ENCODE measurements around the gene EIF4E3. TPM values are rescaled to one million over a fixed set of nuclear protein-coding genes. Genes with fewer than 3 reads are reported as not detected.

EIF4E3 gene
- total RNA-seq, 1 donor, result 0.43 TPM

DNA sequence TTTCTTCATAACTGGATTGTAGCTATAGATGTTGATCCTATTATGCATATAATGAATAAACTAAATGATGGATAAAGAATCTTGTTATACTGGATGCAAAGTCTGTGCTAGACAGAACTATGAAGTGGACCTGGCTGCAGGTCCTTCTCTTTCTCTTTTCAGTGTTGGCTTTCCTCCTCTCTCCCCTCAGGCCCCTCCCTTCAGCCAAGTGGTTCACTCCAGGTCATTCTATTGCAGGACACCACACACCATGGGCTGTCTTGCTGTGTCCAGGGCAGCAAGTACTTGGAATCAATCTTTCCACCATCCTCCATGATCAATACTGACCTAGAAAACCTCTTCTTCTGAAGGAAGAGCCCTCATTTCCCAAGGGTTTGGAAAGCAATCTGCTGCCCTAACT, 20.3 kb downstream of the EIF4E3 start:
- TF ChIP-seq, protein P1, sequence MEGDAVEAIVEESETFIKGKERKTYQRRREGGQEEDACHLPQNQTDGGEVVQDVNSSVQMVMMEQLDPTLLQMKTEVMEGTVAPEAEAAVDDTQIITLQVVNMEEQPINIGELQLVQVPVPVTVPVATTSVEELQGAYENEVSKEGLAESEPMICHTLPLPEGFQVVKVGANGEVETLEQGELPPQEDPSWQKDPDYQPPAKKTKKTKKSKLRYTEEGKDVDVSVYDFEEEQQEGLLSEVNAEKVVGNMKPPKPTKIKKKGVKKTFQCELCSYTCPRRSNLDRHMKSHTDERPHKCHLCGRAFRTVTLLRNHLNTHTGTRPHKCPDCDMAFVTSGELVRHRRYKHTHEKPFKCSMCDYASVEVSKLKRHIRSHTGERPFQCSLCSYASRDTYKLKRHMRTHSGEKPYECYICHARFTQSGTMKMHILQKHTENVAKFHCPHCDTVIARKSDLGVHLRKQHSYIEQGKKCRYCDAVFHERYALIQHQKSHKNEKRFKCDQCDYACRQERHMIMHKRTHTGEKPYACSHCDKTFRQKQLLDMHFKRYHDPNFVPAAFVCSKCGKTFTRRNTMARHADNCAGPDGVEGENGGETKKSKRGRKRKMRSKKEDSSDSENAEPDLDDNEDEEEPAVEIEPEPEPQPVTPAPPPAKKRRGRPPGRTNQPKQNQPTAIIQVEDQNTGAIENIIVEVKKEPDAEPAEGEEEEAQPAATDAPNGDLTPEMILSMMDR (IDR thresholded peaks at IDR 0.05; ENCODE audit: insufficient read depth, low read depth, low read length), result no peak
- H3K4me3 ChIP-seq (ENCODE audit: low read depth, low read length), result no peak overlapping the region
- DNase-seq (ENCODE audit: low read depth), result no peak

DNA sequence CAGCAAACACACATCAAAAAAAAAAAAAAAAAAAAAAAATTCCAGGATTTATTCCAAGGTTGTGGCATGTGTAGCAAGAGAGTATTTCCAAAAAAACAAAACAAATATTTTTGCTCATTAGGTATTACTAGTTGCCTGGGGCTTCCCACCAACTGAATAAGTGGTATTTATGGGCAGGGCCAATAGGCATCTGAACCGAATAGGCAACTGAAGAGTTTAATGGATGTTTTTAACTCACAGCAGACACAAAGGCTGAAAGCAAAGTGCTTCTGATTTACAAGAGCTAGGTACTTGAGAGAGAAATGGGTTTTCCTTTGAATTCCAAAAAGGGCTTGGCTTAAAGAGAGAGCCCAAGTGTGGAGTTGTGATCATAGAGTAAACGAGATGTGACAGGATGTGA, 21.4 kb downstream of the EIF4E3 start:
- TF ChIP-seq, protein P1 (IDR thresholded peaks at IDR 0.05; ENCODE audit: insufficient read depth, low read depth, low read length), result no peak
- no peak for DNase-seq (ENCODE audit: low read depth)
- no peak overlapping the region for H3K4me3 ChIP-seq (ENCODE audit: low read depth, low read length)

DNA sequence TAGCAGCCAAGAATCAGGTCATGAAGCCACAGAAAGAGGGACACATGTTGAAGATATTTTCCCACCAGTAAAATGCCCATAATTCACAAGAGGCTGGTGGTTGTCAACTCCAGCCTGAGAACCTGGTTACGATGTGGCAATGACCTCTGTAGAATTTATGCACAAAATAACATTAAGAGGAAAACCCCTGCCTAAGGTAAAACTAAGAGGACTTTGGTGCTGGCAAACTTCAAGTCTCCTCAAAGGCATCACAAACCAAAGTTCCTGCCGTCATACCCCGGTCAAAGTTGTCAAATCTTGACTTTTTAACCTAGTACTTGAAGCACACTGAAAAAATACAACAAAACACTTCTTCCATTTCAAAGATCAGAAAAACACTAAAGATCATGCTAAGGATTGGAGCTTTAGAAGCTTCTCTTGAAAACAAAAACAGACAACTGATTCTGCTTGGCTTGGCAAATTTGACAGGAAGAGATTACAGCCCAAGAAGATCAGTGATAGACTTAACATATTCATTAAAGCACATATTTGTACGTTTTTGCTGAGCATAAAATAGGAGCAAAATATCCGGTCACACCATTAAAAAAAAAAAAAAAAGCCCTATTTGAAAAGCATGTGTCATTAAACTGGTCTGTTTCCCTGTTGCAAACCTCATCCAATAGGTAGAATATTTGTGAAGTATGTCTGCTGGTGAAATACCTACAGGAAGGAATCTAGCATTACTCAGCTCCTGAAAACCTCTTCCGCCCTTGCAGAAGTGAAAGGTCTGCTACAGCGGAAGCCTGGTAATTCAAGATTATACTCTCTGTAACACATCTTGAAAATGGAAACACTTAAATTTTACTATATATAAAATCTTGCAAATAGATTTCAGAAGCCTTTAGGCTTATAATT, 22.8 kb downstream of the EIF4E3 start:
- TF ChIP-seq, protein P1 (IDR thresholded peaks at IDR 0.05; ENCODE audit: insufficient read depth, low read depth, low read length), result no peak
- no peak overlapping the region for H3K4me3 ChIP-seq (ENCODE audit: low read depth, low read length)
- DNase-seq (ENCODE audit: low read depth), result no peak

DNA sequence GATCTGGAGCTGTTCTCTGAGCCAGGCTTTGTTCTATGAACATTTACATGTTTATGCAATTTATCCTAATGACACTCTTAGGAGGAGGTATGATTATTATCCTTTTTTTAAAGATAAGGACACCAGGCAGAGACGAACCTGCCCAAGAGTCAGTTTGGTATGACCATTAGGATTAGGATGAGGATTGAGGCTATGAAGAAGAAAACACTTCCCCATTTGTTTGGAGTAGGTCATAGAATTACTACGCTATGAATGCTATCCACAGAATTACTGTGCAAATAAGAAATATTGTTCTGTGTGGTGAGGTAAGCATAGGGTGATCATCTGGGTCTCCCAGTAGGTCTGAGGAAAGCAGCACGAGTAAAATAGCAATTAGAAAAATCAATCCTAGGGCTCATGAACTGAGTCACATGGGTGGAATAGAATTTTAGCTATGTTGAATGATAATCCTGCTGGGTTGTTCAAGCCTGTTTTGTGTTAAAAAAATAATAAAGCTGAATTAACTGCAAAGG, 23.9 kb downstream of the EIF4E3 start:
- H3K4me3 ChIP-seq (ENCODE audit: low read depth, low read length), result no peak overlapping the region
- TF ChIP-seq, protein P1 (IDR thresholded peaks at IDR 0.05; ENCODE audit: insufficient read depth, low read depth, low read length), result no peak
- DNase-seq (ENCODE audit: low read depth), result no peak

DNA sequence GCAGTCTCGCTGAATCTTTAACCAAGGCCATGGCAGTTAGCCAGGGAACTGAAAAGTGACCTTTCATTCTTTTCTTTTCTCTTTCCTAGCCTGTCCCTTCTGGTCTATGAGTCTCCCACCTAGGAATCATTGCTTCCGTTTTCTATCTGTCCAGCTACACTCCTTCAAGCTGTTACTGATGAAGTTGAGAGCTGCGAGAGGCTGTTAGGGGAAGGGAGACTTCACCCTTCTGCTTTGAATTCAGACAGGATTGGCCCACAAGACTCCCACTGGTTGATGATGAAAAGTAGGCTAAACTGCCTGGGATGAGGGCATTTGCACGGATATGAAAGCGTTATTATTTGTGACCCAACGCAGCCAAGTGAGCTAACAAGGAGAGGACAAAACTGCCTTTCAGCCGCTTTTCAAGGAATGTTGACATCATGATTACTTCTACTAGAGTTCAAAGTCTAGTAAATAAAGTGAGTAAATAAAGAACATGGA, 30.2 kb downstream of the EIF4E3 start:
- DNase-seq (ENCODE audit: low read depth), result no peak
- TF ChIP-seq, protein P1 (IDR thresholded peaks at IDR 0.05; ENCODE audit: insufficient read depth, low read depth, low read length), result no peak

DNA sequence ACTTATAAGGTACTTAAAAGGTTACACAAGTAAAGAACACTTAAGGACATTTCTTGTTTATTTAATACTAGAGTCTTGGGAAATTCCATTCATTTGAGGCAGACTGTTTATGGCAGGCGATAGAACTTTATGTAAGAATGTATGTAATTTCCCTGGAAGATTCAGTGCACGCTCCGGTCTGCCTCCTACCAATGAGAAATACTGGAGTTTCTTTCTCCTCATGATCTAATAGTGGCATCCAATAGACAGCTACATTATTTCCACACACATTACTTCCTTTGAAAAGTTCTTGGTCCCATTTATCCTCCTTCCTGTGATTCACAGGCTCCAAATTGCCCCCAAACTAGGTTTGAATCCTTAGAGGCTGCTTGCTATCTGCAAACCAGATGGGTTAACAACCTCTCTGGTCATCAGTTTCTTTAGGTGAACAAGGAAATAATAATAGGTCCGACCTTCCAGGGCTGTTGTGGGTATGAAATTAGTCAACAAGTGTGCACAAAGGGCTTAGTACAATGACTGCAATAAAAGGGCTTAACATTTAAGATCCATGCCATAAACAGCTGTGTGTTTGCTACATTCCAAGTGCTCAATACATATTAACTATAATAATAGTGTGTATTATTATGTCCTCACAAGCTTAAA, 30.7 kb downstream of the EIF4E3 start:
- TF ChIP-seq, protein P1 (IDR thresholded peaks at IDR 0.05; ENCODE audit: insufficient read depth, low read depth, low read length), result no peak
- DNase-seq (ENCODE audit: low read depth), result peak; percentile 93
- H3K4me3 ChIP-seq (ENCODE audit: low read depth, low read length), result no peak overlapping the region

More for the DNA sequence above, 30.2 kb downstream of the EIF4E3 start:
- no peak overlapping the region for H3K4me3 ChIP-seq (ENCODE audit: low read depth, low read length)
